ENCODE data around the gene DRAM1.

DRAM1 gene

DNA sequence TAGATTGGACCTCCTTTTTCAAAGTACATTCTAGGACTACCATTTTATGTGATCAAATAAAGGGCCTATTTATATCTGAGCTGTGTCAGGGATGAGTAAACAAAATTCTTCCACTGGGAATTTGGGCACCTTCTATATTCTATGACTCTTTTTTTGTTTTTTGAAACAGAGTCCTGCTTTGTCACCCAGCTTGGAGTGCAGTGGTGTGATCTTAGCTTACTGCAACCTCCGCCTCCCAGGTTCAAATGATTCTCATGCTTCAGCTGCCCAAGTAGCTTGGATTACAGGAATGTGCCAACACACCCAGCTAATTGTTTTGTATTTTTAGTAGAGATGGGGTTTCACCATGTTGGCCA lies 64.8 kb downstream of the DRAM1 start:
- no peak for DNase-seq

DNA sequence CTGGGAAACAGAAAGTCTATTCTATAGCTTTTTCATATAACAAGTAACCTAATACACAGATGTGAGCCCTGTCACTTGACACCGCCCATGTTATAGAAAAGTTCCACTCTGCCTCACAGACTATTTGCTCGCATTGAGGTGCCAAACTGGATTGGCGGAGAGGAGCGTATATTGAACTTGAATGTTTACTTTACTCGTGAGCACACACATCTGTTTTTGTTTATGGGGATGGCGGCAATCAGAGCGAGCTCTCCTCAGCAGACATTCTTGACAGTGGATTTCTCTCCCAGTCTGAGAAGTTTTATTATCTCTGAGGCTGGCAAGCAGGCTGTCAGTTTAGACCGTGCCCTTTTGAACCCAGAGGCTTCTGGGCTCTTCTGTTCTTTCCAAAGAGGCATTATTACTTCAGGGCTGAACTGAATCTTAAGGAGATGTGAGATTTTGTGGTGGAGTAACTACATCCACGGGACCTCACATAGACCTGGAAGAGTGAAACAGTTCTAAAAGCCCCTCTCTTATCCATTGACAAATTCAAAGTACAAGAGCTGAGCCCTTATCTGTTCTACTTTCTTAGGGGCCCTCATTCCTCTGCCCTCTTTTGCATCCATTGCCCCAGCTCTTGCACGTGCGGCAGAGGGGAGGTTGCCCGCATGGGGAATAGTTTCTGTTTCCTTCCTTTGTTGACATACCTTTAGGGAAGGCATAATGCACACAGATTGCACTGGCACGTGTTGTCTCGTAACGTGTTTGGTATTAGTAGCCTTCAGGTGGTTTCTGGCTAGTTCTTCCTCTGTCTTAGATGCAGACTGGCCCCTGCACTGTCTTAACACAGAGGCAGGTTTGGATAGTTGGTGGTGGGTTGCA lies 68.2 kb downstream of the DRAM1 start:
- DNase-seq = no peak

DNA sequence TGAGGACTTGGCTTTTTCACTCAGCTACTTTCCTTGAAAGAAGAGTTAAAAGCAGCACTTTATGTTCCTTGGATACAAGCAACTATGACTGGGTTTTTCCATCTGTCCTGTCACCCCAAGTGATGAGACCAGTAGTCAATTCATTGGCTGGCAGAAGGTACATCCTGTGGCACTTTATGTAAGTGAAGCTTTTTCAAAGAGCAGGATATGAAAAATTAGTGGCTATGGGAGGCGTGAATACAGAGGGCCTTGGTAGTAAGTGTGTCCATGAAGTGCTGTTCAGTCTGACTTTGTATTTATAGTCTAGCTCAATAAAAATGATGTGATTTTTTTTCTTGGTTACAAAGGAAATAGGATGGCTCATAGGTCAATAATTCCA lies 68.8 kb downstream of the DRAM1 start:
- no peak for DNase-seq

DNA sequence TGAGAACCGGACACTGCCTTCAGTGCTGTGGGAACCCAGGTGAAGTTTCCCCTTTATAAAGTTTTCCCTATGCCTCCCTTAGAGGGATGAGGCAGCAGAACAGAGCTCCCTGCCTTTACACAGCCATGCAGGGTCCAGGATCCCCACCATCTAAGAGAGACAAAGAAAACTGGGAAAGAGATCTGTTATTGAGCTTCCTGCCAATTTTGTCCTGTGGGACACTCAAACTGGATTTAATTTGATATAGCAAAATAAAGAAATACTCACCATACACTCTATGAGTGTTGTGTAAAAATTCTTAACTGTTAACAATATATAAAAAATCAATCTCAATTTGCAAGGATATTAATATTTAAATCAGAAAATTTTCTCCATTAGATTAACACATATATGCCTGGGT lies 69.9 kb downstream of the DRAM1 start:
- no peak for DNase-seq

DNA sequence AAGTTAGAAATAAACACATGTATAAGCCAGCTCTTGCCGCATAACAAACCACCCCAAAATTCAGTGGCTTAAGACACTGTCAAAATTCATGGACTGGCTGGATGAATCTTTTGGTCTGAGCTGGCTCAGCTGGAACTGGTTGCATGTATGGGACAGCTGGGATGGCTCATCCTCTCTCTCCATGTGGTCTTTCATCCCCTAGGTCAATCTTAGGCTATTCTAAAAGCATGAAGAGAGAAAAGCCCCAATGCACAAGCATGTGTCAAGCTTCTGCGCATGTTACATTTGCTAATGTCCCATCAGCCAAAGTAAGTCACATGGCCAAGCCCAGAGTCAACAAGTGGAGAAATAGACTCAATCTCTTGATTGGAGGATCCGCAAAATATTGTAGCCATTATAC lies 71.0 kb downstream of the DRAM1 start:
- DNase-seq = no peak

DNA sequence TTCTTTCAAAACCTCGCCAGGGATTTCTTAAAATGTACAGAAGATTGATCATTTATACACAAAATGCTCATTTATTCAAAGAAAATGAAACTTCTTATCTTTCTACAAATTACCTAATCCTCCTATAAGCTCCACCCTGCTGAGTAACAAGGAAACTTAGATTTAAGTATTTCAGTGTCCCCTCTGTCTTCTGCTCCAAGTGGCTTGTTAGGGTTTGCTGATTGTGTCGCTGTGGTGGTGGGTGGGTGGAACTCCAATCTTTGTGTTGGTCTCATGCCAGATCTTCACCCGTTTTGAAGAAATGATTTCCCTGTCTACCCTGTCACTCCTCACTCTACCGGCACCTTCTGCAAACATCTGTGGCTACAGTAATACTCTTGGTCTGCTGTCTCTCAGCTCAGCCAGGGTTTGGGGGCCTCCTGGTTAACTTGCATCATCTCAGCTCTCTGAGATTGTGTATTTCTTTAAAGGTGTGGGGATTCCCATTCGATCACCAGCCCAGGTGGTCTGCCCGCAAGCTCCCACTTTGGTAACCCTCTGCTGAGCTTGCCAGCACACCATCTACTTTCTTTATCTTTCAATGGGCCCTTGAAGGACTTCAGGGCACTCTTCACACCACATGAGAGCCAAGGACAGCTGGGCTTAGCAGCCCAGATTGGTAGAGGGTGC lies 73.8 kb downstream of the DRAM1 start:
- DNase-seq = no peak

DNA sequence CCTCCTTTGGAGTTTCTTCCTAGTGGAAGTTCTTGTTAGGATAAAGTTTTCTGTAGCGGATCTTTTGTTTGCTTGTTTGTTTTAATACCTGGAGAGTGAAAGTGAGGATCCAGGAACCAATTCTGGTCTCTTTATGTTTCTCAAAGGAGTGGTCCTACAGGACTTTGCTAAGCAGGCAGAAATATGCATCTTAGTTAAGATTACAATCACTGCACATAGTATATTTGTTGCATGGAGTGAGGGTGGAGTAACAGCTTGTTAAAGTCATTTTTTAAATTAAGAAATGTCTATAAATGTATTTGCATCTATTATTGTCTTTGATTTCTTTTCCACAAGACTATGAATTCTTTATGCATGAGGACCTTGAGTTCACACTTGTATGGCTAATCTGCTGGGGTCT lies 76.7 kb downstream of the DRAM1 start:
- DNase-seq = no peak

DNA sequence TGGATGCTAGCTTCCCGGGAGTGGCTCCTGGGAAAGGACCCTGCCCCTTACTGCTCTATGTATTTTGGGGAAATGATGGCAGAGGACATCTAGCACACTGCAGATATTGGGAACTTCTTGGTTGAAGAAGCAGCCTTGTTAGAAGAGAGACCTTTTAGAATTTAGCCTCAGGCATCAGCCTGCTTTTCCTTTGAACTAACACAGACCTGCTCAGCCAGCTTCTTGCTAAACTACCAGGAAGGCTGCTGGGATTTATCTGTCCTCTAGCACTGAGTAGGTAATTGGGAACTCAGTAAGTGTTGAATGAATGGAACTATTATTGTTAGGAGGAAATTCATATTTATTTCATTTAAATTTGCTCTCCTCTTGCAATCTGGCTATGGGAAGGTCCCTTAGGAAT lies 77.3 kb downstream of the DRAM1 start:
- DNase-seq = no peak

DNA sequence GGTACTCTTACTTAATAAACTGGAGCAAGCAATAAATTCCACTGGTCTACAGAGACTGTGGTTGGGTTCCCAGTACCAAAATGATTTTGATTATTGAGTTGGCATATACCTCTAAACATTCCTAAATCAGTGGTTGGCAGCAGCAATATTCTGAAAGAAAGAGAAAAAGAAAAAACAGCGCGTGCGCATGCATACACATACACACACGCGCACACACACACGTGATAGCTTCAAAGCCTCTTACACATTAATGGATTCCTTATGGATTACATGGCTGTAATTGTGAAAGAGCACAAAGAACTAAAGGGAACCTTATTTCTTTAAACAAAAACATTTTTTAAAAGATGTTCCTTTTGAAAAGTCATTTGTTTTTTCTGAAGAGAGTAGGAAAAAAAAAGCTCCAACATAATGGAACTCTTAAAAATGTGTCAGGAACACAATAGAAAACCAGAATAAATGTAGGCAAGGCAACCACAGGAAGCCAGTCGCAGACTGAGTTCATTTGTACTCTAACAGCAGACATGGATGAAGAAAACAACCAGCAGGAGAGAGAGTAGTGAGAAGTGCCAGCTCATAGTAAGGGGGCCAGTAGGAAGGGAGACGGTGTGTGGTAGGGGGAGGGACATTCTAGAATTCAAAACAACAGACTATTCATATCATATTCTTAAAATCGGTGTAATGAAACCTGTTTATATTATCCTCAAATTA lies 80.0 kb downstream of the DRAM1 start:
- no peak for DNase-seq

DNA sequence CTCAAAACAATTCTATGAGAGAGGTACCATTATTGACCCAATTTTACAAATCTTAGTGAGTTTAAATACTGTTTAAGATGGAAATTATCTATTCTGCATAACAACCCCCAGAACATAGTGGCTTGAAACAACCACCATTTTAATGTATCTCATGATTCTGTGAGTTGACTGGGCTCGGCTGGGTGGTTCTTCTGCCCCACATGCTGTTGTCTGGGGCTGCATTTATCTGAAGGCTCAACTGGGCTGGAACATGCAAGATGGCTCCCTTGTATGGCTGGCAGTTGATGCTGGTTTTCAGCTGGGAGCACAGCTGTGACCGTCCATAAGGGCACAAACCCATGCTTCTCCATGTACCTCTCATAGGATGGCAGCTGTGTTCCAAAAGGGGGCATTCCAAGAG lies 82.2 kb downstream of the DRAM1 start:
- no peak for DNase-seq

DNA sequence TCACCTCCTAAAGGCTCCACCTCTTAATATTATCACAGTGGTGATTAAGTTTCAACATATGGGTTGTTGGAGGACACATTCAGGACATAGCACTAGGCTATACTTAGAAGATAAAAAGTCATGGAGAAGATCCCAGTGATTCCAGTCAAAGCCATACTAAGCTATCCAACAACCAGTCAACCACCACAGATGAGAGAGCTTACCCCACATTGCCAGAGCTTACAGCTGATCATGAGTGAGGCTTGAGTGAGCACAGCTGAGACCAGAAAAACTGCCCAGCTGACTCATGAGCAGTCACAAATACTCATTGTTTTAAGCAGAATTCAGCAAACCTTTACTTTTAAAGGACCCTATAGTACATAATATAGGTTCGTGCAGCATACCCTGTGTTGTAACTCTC lies 85.1 kb downstream of the DRAM1 start:
- no peak for DNase-seq

DNA sequence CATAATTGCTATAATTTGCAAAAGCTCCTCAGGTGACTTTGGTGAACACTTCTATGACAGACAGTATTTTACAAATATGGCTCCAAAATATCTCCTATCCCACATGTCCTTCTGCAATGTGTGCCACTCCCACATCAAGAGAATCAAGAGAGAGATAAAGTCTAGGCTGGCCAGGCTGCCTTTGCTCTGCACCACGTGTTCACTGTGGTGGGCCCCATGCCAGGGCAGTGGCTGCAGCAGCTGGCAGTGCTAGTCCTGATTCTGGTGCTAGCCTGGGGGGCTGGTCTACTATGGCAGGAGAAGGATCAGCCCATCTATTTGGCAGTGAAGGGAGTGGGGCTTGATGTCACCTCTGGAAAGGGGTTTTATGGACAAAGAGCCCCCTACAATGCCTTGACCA lies 86.3 kb downstream of the DRAM1 start:
- no peak for DNase-seq

DNA sequence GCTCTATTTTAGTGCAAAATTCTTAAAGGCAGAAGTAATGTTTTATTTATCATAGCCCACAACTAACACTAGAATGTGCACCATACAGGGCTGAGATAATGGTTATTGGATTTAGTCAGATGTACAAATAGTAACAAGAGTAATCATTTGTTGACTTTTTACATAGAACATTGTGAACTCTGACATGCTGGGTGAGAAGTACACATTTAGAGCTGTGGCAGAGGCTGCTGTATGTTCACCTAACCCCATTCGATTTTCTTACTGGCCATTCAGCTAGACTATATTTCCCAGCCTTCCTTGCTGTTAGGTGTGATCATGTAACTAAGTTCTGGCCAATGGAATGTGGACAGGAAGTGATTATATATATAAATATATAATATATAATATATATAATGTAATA lies 89.1 kb downstream of the DRAM1 start:
- DNase-seq = no peak

DNA sequence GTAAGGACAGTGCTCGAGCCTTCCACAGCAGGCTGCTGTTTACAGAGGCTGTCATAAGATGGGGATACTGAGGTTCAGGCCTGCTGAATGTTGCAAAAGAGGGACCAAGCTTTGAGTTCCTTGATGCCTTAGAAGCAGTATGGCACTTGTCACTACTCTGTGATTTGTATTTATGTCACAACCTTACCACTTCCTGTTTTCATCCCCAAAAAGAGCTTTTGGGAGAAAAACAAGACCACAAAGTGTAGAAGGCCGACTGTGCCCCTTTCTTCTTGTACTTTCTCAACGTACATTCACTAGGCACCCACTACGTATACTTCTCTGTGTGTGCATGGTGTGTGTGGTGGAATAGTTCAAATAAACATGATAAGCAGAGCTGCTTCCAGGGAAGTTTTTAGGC lies 90.1 kb downstream of the DRAM1 start:
- no peak for DNase-seq

DNA sequence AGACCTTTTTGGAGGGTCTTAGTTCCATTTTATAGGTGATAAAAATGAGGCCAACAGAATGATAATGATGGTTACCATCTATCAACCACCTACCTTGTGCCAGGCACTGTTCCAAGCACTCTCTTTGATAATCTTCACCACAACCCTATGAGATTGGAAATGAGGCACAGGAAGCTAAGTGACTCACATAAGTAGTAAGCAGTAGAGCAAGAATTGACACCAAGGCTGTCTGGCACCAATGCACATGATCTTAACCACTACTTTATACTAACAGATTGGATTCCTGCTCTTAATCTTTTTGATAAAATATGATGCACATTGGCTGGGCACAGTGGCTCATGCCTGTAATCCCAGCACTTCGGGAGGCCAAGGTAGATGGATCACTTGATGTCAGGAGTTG lies 91.4 kb downstream of the DRAM1 start:
- DNase-seq = no peak
